ENCODE results near the gene IFI27. TPM values are rescaled to one million over a fixed set of nuclear protein-coding genes. Genes with fewer than 3 reads are reported as not detected.
"Not testable (repeated sequence)": the region's sequence is repeated elsewhere in the genome, so short reads cannot be mapped to it uniquely, and the experiment has no call there.

Gene IFI27
- 57.0 and 109 TPM in 2 replicates for total RNA-seq (2014; rRNA removed; shearing (Covaris generic); ENCODE audit: low replicate concordance)

GRCh38 chr14:94110552-94111181 is at the start of gene IFI27:
Gene IFI27, plus strand, starts transcription at chr14:94110736.
- H3K9me3 ChIP-seq: no peaks in the 10 kb centered on the region
- no peaks in the 10 kb centered on the region for H3K36me3 ChIP-seq
- H3K4me3 ChIP-seq: peak within 1 kb of the TSS; percentile 51
- H3K27me3 ChIP-seq: no peaks in the 10 kb centered on the region
- peak; percentile 75 for DNase-seq

DNA sequence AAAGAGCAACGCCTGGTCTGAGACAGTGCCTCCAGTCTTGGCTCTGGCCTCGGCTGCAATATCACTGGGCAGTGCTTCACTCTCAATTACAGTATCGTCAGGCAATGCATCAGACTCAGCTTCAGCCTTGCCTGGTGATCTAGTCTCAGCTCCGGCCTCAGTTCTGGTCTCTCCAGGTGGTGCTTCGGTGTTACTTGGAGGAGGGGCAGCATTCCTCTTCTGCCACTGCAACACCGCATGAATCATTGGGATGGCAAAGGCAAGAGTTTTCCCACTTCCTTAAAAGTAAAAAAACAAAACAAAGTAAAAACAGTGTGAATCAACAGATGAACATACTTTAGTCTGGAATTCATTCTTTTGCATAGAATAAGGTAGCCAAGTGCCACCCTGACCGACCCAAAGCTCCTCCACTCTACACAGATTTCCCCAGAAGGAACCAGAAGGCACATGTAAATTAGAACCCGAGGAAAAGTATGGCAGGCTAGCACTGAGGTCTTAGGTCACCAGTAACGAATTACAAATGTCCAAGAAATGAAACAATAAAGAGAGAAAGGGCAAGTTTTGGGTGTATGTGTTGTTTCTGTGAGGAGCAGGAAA is 48.1 kb upstream of the IFI27 start:
- no peaks in the 10 kb centered on the region for H3K27me3 ChIP-seq
- H3K4me3 ChIP-seq: no peak overlapping the region
- peaks cover 23% of the 10 kb centered on the region for H3K36me3 ChIP-seq
- no peaks in the 10 kb centered on the region; the same call in 1 of the 2 replicates for H3K9me3 ChIP-seq
- DNase-seq: peak; percentile 14

- peaks cover 15% of the 10 kb centered on the region; the same call in 1 of the 2 replicates for H3K9me3 ChIP-seq
- H3K27me3 ChIP-seq: no peaks in the 10 kb centered on the region
- DNase-seq: no peak
- H3K36me3 ChIP-seq: peaks cover 10% of the 10 kb centered on the region
- H3K4me3 ChIP-seq: no peak overlapping the region
Measured at GRCh38 chr14:94066089-94066676, 44.4 kb upstream of the IFI27 start.

DNA sequence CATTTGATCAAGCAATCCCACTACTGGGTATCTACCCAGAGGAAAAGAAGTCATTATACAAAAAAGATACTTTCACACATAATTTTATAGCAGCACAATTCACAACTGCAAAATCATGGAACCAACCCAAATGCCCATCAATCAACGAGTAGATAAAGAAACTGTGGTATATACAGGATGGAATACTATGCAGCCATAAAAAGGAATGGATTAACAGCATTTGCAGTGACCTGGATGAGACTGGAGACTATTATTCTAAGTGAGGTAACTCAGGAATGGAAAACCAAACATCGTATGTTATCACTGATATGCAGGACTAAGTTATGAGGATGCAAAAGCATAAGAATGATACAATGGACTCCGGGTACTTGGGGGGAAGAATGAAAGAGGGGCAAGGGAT is 38.5 kb upstream of the IFI27 start:
- not testable (repeated sequence) for H3K27me3 ChIP-seq, H3K4me3 ChIP-seq, DNase-seq
- H3K36me3 ChIP-seq: peaks cover 25% of the 10 kb centered on the region
- peaks cover 28% of the 10 kb centered on the region for H3K9me3 ChIP-seq

- H3K9me3 ChIP-seq: peaks cover 21% of the 10 kb centered on the region
- DNase-seq: no peak
- no peak overlapping the region for H3K4me3 ChIP-seq
- H3K36me3 ChIP-seq: peaks cover 50% of the 10 kb centered on the region
- no peaks in the 10 kb centered on the region for H3K27me3 ChIP-seq
Measured at GRCh38 chr14:94074534-94074933, 36.0 kb upstream of the IFI27 start.

DNA sequence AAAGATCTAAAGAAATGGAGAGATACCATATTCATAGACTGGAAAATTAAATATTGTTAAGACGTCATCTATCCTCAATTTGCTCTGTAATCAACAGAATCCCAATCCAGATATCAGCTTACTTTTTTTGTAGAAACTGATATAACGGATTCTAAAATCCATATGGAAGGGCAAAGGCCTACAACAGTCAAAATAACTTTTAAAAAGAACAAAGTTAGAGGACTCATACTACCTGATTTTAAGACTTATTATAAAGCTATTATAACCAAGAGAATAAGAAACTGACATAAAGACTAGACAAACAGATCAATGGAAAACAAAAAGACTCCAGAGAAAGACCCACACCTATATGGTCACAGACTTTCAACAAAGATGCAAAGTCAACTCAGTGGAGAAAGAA is 35.5 kb upstream of the IFI27 start:
- Histone ChIP-seq H3K27me3 (no peaks in the 10 kb centered on the region), H3K36me3 (peaks cover 51% of the 10 kb centered on the region), H3K9me3 (peaks cover 21% of the 10 kb centered on the region), H3K4me3 (no peak overlapping the region)
- DNase-seq: no peak

- DNase-seq: no peak
- Histone ChIP-seq H3K9me3 (peaks cover 10% of the 10 kb centered on the region), H3K4me3 (no peak overlapping the region), H3K27me3 (no peaks in the 10 kb centered on the region), H3K36me3 (peaks cover 53% of the 10 kb centered on the region)
Measured at GRCh38 chr14:94077111-94077821, 33.3 kb upstream of the IFI27 start.

DNA sequence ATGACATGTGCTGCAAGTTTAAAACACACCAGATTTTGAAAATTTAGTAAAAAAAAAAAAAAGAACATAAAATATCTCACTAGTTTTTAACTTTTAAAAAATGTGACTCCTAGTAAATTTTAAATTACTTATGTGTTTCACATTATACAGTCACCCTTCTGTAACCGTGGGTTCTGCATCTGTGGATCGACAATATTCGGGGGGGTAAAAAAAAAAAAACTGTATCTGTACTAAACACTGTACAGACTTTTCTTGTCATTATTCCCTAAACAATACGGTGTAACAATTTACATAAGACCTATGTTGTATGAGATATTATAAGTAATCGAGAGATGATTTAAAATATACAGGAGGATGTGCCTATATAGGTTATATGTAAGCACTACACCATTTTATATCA is 32.7 kb upstream of the IFI27 start:
- H3K36me3 ChIP-seq: peaks cover 53% of the 10 kb centered on the region
- no peak overlapping the region for H3K4me3 ChIP-seq
- peaks cover 6% of the 10 kb centered on the region for H3K9me3 ChIP-seq

GRCh38 chr14:94079891-94080620 is 30.5 kb upstream of the IFI27 start:
- DNase-seq: no peak
- Histone ChIP-seq H3K36me3 (peaks cover 44% of the 10 kb centered on the region), H3K9me3 (peaks cover 4% of the 10 kb centered on the region), H3K4me3 (peak overlapping the region; percentile 89), H3K27me3 (no peaks in the 10 kb centered on the region)

More for the DNA sequence above, 32.7 kb upstream of the IFI27 start:
- no peaks in the 10 kb centered on the region for H3K27me3 ChIP-seq
- no peak for DNase-seq

- DNase-seq: peak; percentile 92
- Histone ChIP-seq H3K4me3 (peak within 1 kb of the TSS; percentile 89), H3K27me3 (no peaks in the 10 kb centered on the region), H3K36me3 (peaks cover 37% of the 10 kb centered on the region), H3K9me3 (no peaks in the 10 kb centered on the region; the same call in none of the 2 replicates)
Measured at GRCh38 chr14:94080621-94081385, 29.7 kb upstream of the IFI27 start, which contains the start of the genes DDX24 and IFI27L1. Gene DDX24, minus strand, starts transcription at chr14:94081202. Its CDS starts 1,460 bp downstream, at chr14:94079742. Gene IFI27L1, plus strand, starts transcription at chr14:94081310. Its CDS starts 15,628 bp downstream, at chr14:94096938.

GRCh38 chr14:94081386-94081820 is 29.1 kb upstream of the IFI27 start:
- no peaks in the 10 kb centered on the region; the same call in 1 of the 2 replicates for H3K9me3 ChIP-seq
- H3K36me3 ChIP-seq: peaks cover 31% of the 10 kb centered on the region
- DNase-seq: no peak
- peak overlapping the region; percentile 89 for H3K4me3 ChIP-seq
- H3K27me3 ChIP-seq: no peaks in the 10 kb centered on the region

GRCh38 chr14:94087891-94088290 is 22.6 kb upstream of the IFI27 start:
- Histone ChIP-seq H3K4me3 (no peak overlapping the region), H3K9me3 (no peaks in the 10 kb centered on the region), H3K27me3 (no peaks in the 10 kb centered on the region), H3K36me3 (no peaks in the 10 kb centered on the region)
- no peak for DNase-seq

- DNase-seq: no peak
- H3K4me3 ChIP-seq: no peak overlapping the region
- H3K27me3 ChIP-seq: no peaks in the 10 kb centered on the region
- H3K9me3 ChIP-seq: no peaks in the 10 kb centered on the region
- no peaks in the 10 kb centered on the region for H3K36me3 ChIP-seq
Measured at GRCh38 chr14:94088516-94088915, 22.0 kb upstream of the IFI27 start.

DNA sequence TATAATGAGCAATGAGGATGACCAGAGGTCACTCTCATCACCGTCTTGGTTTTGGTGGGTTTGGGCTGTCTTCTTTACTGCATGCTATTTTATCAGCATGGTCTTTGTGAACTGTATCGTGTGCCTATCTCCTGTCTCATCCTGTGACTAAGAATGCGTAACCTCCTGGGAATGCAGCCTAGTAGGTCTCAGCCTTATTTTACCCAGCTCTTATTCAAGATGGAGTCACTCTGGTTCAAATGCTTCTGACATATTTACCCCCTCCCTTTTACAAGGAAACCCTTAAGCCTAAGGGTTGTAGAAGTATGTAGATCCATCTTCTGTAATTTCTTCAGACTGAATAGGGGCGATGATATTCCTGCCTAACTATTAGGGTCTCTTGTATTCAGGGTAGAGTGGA is 21.1 kb upstream of the IFI27 start:
- Histone ChIP-seq H3K9me3 (no peaks in the 10 kb centered on the region), H3K36me3 (no peaks in the 10 kb centered on the region), H3K27me3 (no peaks in the 10 kb centered on the region), H3K4me3 (no peak overlapping the region)
- DNase-seq: no peak

GRCh38 chr14:94093418-94093817 is 17.1 kb upstream of the IFI27 start:
- DNase-seq: no peak
- H3K27me3 ChIP-seq: no peaks in the 10 kb centered on the region
- H3K4me3 ChIP-seq: no peak overlapping the region
- H3K9me3 ChIP-seq: no peaks in the 10 kb centered on the region
- H3K36me3 ChIP-seq: no peaks in the 10 kb centered on the region

DNA sequence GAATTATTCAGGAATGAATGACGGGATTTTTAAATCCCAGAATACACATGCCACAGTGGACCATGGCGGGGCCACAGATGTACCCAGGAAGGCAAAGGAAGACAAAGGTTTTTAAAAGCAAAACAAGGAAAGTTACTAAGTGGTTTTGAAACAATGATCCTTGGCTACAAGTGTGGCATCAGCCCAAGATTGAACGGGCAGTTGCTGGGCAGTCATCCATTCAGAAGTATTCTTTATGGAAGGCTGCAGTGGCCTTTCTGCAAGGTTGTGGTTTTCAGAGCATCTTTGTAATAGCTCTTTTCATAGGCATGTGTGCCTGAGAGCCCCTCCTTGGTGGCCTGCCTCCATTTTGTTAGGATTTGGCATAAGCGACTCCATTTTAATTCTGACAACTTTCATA is 13.4 kb upstream of the IFI27 start:
- no peak for DNase-seq
- Histone ChIP-seq H3K9me3 (no peaks in the 10 kb centered on the region), H3K4me3 (no peak overlapping the region), H3K27me3 (no peaks in the 10 kb centered on the region), H3K36me3 (no peaks in the 10 kb centered on the region)
